HG03378 (cell line): ENCODE data around the gene NCOA3.
"Not testable (repeated sequence)": the region's sequence is repeated elsewhere in the genome, so short reads cannot be mapped to it uniquely, and the experiment has no call there.

Source experiments
- ATAC-seq: cut with Tn5 transposase; IDR thresholded peaks from one replicate; pipeline ENCODE4 v1.9.1; 2021; ENCODE audit warnings: mild to moderate bottlenecking, moderate library complexity; ENCODE audit not compliant: unreplicated experiment

NCOA3 gene

GRCh38 chr20:47500082-47500481, 1.6 kb upstream of the NCOA3 start:
- ATAC-seq = not testable (repeated sequence)

- ATAC-seq = no peak
Measured at GRCh38 chr20:47500554-47500953, 1.1 kb upstream of the NCOA3 start.

- no peak for ATAC-seq
Measured at GRCh38 chr20:47501116-47501481, 588 bp upstream of the NCOA3 start.

- ATAC-seq = no peak
Measured at GRCh38 chr20:47502271-47503239, 868 bp downstream of the NCOA3 start.

- no peak for ATAC-seq
Measured at GRCh38 chr20:47503685-47504084, 2.0 kb downstream of the NCOA3 start.

- no peak for ATAC-seq
Measured at GRCh38 chr20:47506335-47506734, 4.6 kb downstream of the NCOA3 start.

- no peak for ATAC-seq
Measured at GRCh38 chr20:47506850-47507249, 5.2 kb downstream of the NCOA3 start.

- not testable (repeated sequence) for ATAC-seq
Measured at GRCh38 chr20:47507275-47507981, 5.7 kb downstream of the NCOA3 start.

GRCh38 chr20:47508278-47508677, 6.6 kb downstream of the NCOA3 start:
- no peak for ATAC-seq

GRCh38 chr20:47509104-47509661, 7.5 kb downstream of the NCOA3 start:
- ATAC-seq = no peak

GRCh38 chr20:47509685-47510084, 8.0 kb downstream of the NCOA3 start:
- no peak for ATAC-seq

GRCh38 chr20:47515843-47516242, 14.2 kb downstream of the NCOA3 start:
- ATAC-seq = no peak

- no peak for ATAC-seq
Measured at GRCh38 chr20:47521059-47521808, 19.5 kb downstream of the NCOA3 start.

- no peak for ATAC-seq
Measured at GRCh38 chr20:47524015-47524784, 22.5 kb downstream of the NCOA3 start.

- no peak for ATAC-seq
Measured at GRCh38 chr20:47527004-47527800, 25.5 kb downstream of the NCOA3 start.

GRCh38 chr20:47529840-47530239, 28.2 kb downstream of the NCOA3 start:
- no peak for ATAC-seq

- ATAC-seq = no peak
Measured at GRCh38 chr20:47531458-47531857, 29.8 kb downstream of the NCOA3 start.

- no peak for ATAC-seq
Measured at GRCh38 chr20:47532002-47532401, 30.3 kb downstream of the NCOA3 start.

- ATAC-seq = no peak
Measured at GRCh38 chr20:47533518-47534062, 31.9 kb downstream of the NCOA3 start.
